ENCODE data around the gene TDP2.
"Not testable (repeated sequence)": the region's sequence is repeated elsewhere in the genome, so short reads cannot be mapped to it uniquely, and the experiment has no call there.

- peak; percentile 80 for TF ChIP-seq CTCF (conservative IDR thresholded peaks at IDR 0.05; ENCODE audit: low read length)
- TF ChIP-seq EZH2phosphoT487 (IDR thresholded peaks at IDR 0.05; ENCODE audit: borderline replicate concordance, low read depth, low read length) = not testable (repeated sequence)
Observed at GRCh38 chr6:24695635-24696034, 28.9 kb upstream of the TDP2 start.

Data from OCI-LY7 (cell line).